ENCODE measurements around the gene ADORA1.

Gene ADORA1

GRCh38 chr1:203121186-203122015 is 6.1 kb upstream of the ADORA1 start:
- CTCF ChIA-PET: interaction anchor here (1.1 to 6.7 kb wide), 3 partner anchors 51 to 94 kb away, joined by 3 to 66 read pairs (median 48); partner anchors contain the start of gene MYBPH
- Mint-ChIP-seq H3K4me1 (peaks cover 4% of the 10 kb centered on the region), H3K27me3 (peaks cover 92% of the 10 kb centered on the region), H3K27ac (no peak overlapping the region), H3K36me3 (no peaks in the 10 kb centered on the region), H3K9me3 (no peaks in the 10 kb centered on the region), H3K4me3 (no peak overlapping the region)
- DNase-seq: no peak

GRCh38 chr1:203122159-203122558 is 5.4 kb upstream of the ADORA1 start:
- no peak overlapping the region for H3K4me3 Mint-ChIP-seq
- H3K9me3 Mint-ChIP-seq: no peaks in the 10 kb centered on the region
- peaks cover 7% of the 10 kb centered on the region for H3K4me1 Mint-ChIP-seq
- DNase-seq: no peak
- H3K27ac Mint-ChIP-seq: no peak overlapping the region
- peaks cover 92% of the 10 kb centered on the region for H3K27me3 Mint-ChIP-seq
- CTCF ChIA-PET: interaction anchor here (1.1 to 6.7 kb wide), 2 partner anchors 82 to 93 kb away, joined by 3 to 48 read pairs; no protein-coding TSS in a partner anchor
- no peaks in the 10 kb centered on the region for H3K36me3 Mint-ChIP-seq

GRCh38 chr1:203124011-203124410 is 3.5 kb upstream of the ADORA1 start:
- no peak overlapping the region for H3K4me3 Mint-ChIP-seq
- no peak overlapping the region for H3K27ac Mint-ChIP-seq
- peaks cover 92% of the 10 kb centered on the region for H3K27me3 Mint-ChIP-seq
- CTCF ChIA-PET: no interaction called here
- no peaks in the 10 kb centered on the region for H3K9me3 Mint-ChIP-seq
- no peak for DNase-seq
- peaks cover 9% of the 10 kb centered on the region for H3K4me1 Mint-ChIP-seq
- no peaks in the 10 kb centered on the region for H3K36me3 Mint-ChIP-seq

GRCh38 chr1:203124546-203125317 is 2.8 kb upstream of the ADORA1 start:
- no peak for DNase-seq
- H3K27me3 Mint-ChIP-seq: peaks cover 95% of the 10 kb centered on the region

GRCh38 chr1:203126151-203126865 is 1.2 kb upstream of the ADORA1 start:
- peaks cover 93% of the 10 kb centered on the region for H3K27me3 Mint-ChIP-seq
- no peak overlapping the region for H3K4me3 Mint-ChIP-seq
- H3K27ac Mint-ChIP-seq: no peak overlapping the region
- peaks cover 9% of the 10 kb centered on the region for H3K4me1 Mint-ChIP-seq
- no peak for DNase-seq
- no peaks in the 10 kb centered on the region for H3K36me3 Mint-ChIP-seq
- no peaks in the 10 kb centered on the region for H3K9me3 Mint-ChIP-seq
- CTCF ChIA-PET: interaction anchor here (1.5 to 1.9 kb wide), 2 partner anchors 8 to 87 kb away, joined by 4 to 10 read pairs; no protein-coding TSS in a partner anchor

More at GRCh38 chr1:203124546-203125317, 2.8 kb upstream of the ADORA1 start:
- Mint-ChIP-seq H3K9me3 (no peaks in the 10 kb centered on the region), H3K36me3 (no peaks in the 10 kb centered on the region), H3K4me3 (no peak overlapping the region), H3K4me1 (peaks cover 9% of the 10 kb centered on the region), H3K27ac (no peak overlapping the region)
- CTCF ChIA-PET: no interaction called here

- Mint-ChIP-seq H3K9me3 (no peaks in the 10 kb centered on the region), H3K36me3 (no peaks in the 10 kb centered on the region), H3K27ac (no peak overlapping the region), H3K4me1 (peaks cover 5% of the 10 kb centered on the region), H3K4me3 (no peak overlapping the region), H3K27me3 (peaks cover 90% of the 10 kb centered on the region)
- CTCF ChIA-PET: interaction anchor here (1.0 to 1.9 kb wide), 4 partner anchors 9 to 87 kb away, joined by 3 to 10 read pairs (median 4); no protein-coding TSS in a partner anchor
- no peak for DNase-seq
Measured at GRCh38 chr1:203126866-203127665, 460 bp upstream of the ADORA1 start.

- no peak overlapping the region for H3K4me3 Mint-ChIP-seq
- H3K27me3 Mint-ChIP-seq: peaks cover 84% of the 10 kb centered on the region
- no peaks in the 10 kb centered on the region for H3K36me3 Mint-ChIP-seq
- no peak for DNase-seq
- H3K9me3 Mint-ChIP-seq: no peaks in the 10 kb centered on the region
- peaks cover 5% of the 10 kb centered on the region for H3K4me1 Mint-ChIP-seq
- H3K27ac Mint-ChIP-seq: no peak overlapping the region
- CTCF ChIA-PET: interaction anchor here (0.7 to 1.1 kb wide), 2 partner anchors 45 to 89 kb away, joined by 3 read pairs; no protein-coding TSS in a partner anchor
Measured at GRCh38 chr1:203128431-203128715, 847 bp downstream of the ADORA1 start.

GRCh38 chr1:203128716-203129500 is 1.4 kb downstream of the ADORA1 start:
- Mint-ChIP-seq H3K4me1 (peaks cover 5% of the 10 kb centered on the region), H3K27ac (no peak overlapping the region), H3K9me3 (no peaks in the 10 kb centered on the region), H3K27me3 (peaks cover 84% of the 10 kb centered on the region), H3K4me3 (no peak overlapping the region), H3K36me3 (no peaks in the 10 kb centered on the region)
- peak; percentile 15 for DNase-seq
- CTCF ChIA-PET: interaction anchor here (1.2 kb wide), 1 partner anchor 45 kb away, joined by 3 read pairs; no protein-coding TSS in a partner anchor

- peak; percentile 9 for DNase-seq
- Mint-ChIP-seq H3K4me1 (peaks cover 5% of the 10 kb centered on the region), H3K27me3 (peaks cover 80% of the 10 kb centered on the region)
Measured at GRCh38 chr1:203129501-203130231, 2.1 kb downstream of the ADORA1 start.

GRCh38 chr1:203130358-203130985 is 2.9 kb downstream of the ADORA1 start:
- H3K27ac Mint-ChIP-seq: no peak overlapping the region
- H3K9me3 Mint-ChIP-seq: no peaks in the 10 kb centered on the region
- peaks cover 73% of the 10 kb centered on the region for H3K27me3 Mint-ChIP-seq
- no peak overlapping the region for H3K4me3 Mint-ChIP-seq
- CTCF ChIA-PET: interaction anchor here (2.2 kb wide), 1 partner anchor 86 kb away, joined by 5 read pairs; no protein-coding TSS in a partner anchor
- H3K36me3 Mint-ChIP-seq: no peaks in the 10 kb centered on the region
- peaks cover 5% of the 10 kb centered on the region for H3K4me1 Mint-ChIP-seq
- DNase-seq: peak; percentile 18

More at GRCh38 chr1:203129501-203130231, 2.1 kb downstream of the ADORA1 start:
- no peak overlapping the region for H3K4me3 Mint-ChIP-seq
- H3K9me3 Mint-ChIP-seq: no peaks in the 10 kb centered on the region
- CTCF ChIA-PET: interaction anchor here (1.2 kb wide), 1 partner anchor 45 kb away, joined by 3 read pairs; no protein-coding TSS in a partner anchor
- H3K27ac Mint-ChIP-seq: no peak overlapping the region
- no peaks in the 10 kb centered on the region for H3K36me3 Mint-ChIP-seq

GRCh38 chr1:203131548-203132200 is 4.1 kb downstream of the ADORA1 start:
- H3K36me3 Mint-ChIP-seq: no peaks in the 10 kb centered on the region
- peaks cover 73% of the 10 kb centered on the region for H3K27me3 Mint-ChIP-seq
- H3K4me3 Mint-ChIP-seq: no peak overlapping the region
- CTCF ChIA-PET: interaction anchor here (2.2 to 2.3 kb wide), 2 partner anchors 41 to 85 kb away, joined by 5 to 12 read pairs; no protein-coding TSS in a partner anchor
- peaks cover 12% of the 10 kb centered on the region for H3K4me1 Mint-ChIP-seq
- DNase-seq: peak; percentile 9
- no peaks in the 10 kb centered on the region for H3K9me3 Mint-ChIP-seq
- no peak overlapping the region for H3K27ac Mint-ChIP-seq
